H1 (cell line): ENCODE measurements around the gene MTFR1L. TPM values are rescaled to one million over a fixed set of nuclear protein-coding genes. Genes with fewer than 3 reads are reported as not detected.

ENCODE experiments used
- CTCF ChIA-PET: fragments of 300-600 bp; sonication (Branson Sonifier 250); formaldehyde crosslinking; loops from one replicate; lab custom pipeline; 2021; ENCODE audit not compliant: partially characterized antibody; lab: Charles Lee
- POLR2A ChIA-PET: fragments of 300-600 bp; sonication (Branson Sonifier 250); formaldehyde crosslinking; loops from one replicate; lab custom pipeline; 2021; ENCODE audit warnings: inconsistent platforms; ENCODE audit not compliant: partially characterized antibody; lab: Charles Lee
- DNase-seq, 2 experiments: peaks; one replicate each; pipeline versions ENCODE4 v3.0.0 to v3.0.0-alpha.2; 2010 to 2022; ENCODE audit warnings: low spot score in 2 of 2, low read depth in 1 of 2, mixed read lengths in 1 of 2
- FAIRE-seq: peaks from 2 replicates; lab custom pipeline; 2011; peaks lifted over from hg19 to GRCh38; lab: Jason Lieb, UNC
- H2AFZ ChIP-seq: 2 replicates; pipeline ENCODE4 v1.8.1; 2012; ENCODE audit warnings: low read length, inconsistent platforms
- H2AK5ac ChIP-seq: 2 replicates; pipeline ENCODE4 v1.6.1; 2013; ENCODE audit warnings: low read depth, low read length
- H2BK120ac ChIP-seq: replicated peaks from 2 replicates; pipeline ENCODE3; 2013; ENCODE audit warnings: low read depth, low read length, inconsistent platforms
- H2BK12ac ChIP-seq: 2 replicates; pipeline ENCODE4 v1.6.1; 2013; ENCODE audit warnings: low read depth, low read length
- H2BK15ac ChIP-seq: 2 replicates; pipeline ENCODE4 v1.6.1; 2013; ENCODE audit warnings: low read length
- H2BK20ac ChIP-seq: 2 replicates; pipeline ENCODE4 v1.6.1; 2013; ENCODE audit warnings: low read length
- H2BK5ac ChIP-seq: 2 replicates; pipeline ENCODE4 v1.6.1; 2013; ENCODE audit warnings: low read depth, low read length
- H3K14ac ChIP-seq: 2 replicates; pipeline ENCODE4 v1.6.1; 2013; ENCODE audit warnings: inconsistent platforms; ENCODE audit not compliant: insufficient read length
- H3K18ac ChIP-seq: 2 replicates; pipeline ENCODE4 v1.6.1; 2013; ENCODE audit warnings: low read length; ENCODE audit errors: extremely low read depth
- H3K23ac ChIP-seq: 2 replicates; pipeline ENCODE4 v1.6.1; 2013; ENCODE audit warnings: inconsistent platforms; ENCODE audit not compliant: insufficient read length
- H3K23me2 ChIP-seq: 2 replicates; pipeline ENCODE4 v1.6.1; 2013; ENCODE audit warnings: low read depth, low read length
- H3K27ac ChIP-seq: 2 replicates; pipeline ENCODE4 v1.6.1; 2011; ENCODE audit warnings: low read depth, low read length, inconsistent platforms
- H3K27me3 ChIP-seq, 4 experiments: replicated peaks in 1 of 4; 1 replicate in 1 of 4; 2 replicates in 3 of 4; pipeline versions ENCODE4 v1.6.1 to v1.8.1; 2011 to 2013; ENCODE audit warnings: low read length in 3 of 4, mild to moderate bottlenecking in 3 of 4, inconsistent platforms in 2 of 4, mixed read lengths in 2 of 4, moderate library complexity in 1 of 4; ENCODE audit not compliant: control insufficient read depth in 3 of 4, insufficient read depth in 3 of 4; ENCODE audit errors: extremely low read depth in 1 of 4
- H3K36me3 ChIP-seq, 4 experiments: 2 replicates each; pipeline versions ENCODE4 v1.6.1 to v1.8.1; 2011 to 2013; ENCODE audit warnings: mild to moderate bottlenecking in 4 of 4, low read length in 3 of 4, moderate library complexity in 2 of 4, control low read depth in 1 of 4, inconsistent platforms in 1 of 4; ENCODE audit not compliant: insufficient read depth in 4 of 4, control insufficient read depth in 2 of 4
- H3K4ac ChIP-seq: replicated peaks from 2 replicates; pipeline ENCODE3; 2013; ENCODE audit warnings: low read length, low read depth, mixed read lengths, inconsistent platforms; ENCODE audit not compliant: insufficient read length
- H3K4me1 ChIP-seq, 4 experiments: replicated peaks in 1 of 4; 1 replicate in 1 of 4; 2 replicates in 3 of 4; pipeline versions ENCODE4 v1.6.1 to v1.8.1; 2011 to 2013; ENCODE audit warnings: low read length in 3 of 4, inconsistent platforms in 2 of 4, mixed read lengths in 1 of 4; ENCODE audit not compliant: insufficient read depth in 4 of 4, control insufficient read depth in 3 of 4
- H3K4me2 ChIP-seq, 2 experiments: 2 replicates each; pipeline versions ENCODE4 v1.6.1 to v1.8.1; 2011 to 2013; ENCODE audit warnings: low read depth in 2 of 2, low read length in 2 of 2, control low read depth in 1 of 2, inconsistent platforms in 1 of 2, mild to moderate bottlenecking in 1 of 2; ENCODE audit not compliant: insufficient read depth in 1 of 2
- H3K4me3 ChIP-seq, 4 experiments: fragments of 200-600, 300-600 bp in 1 of 4; sonication (generic), shearing (Covaris generic), sonication (Bioruptor Twin) in 1 of 4; 2 replicates each; pipeline versions ENCODE4 v1.5.1 to v1.8.1; 2011 to 2016; ENCODE audit warnings: low read length in 4 of 4, low read depth in 3 of 4, control low read depth in 2 of 4, inconsistent platforms in 2 of 4, mild to moderate bottlenecking in 2 of 4, mixed read lengths in 1 of 4, moderate library complexity in 1 of 4; ENCODE audit not compliant: insufficient read depth in 2 of 4; ENCODE audit errors: extremely low read depth in 1 of 4
- H3K56ac ChIP-seq: replicated peaks from 2 replicates; pipeline ENCODE3; 2013; ENCODE audit warnings: low read depth, mild to moderate bottlenecking, mixed read lengths, low read length, inconsistent platforms; ENCODE audit not compliant: insufficient read length
- H3K79me1 ChIP-seq: 2 replicates; pipeline ENCODE4 v1.6.1; 2013; ENCODE audit warnings: low read depth, low read length, control low read depth
- H3K79me2 ChIP-seq, 2 experiments: 2 replicates each; pipeline versions ENCODE4 v1.6.1 to v1.8.1; 2012 to 2013; ENCODE audit warnings: low read length in 2 of 2, mild to moderate bottlenecking in 2 of 2, inconsistent platforms in 1 of 2; ENCODE audit not compliant: insufficient read depth in 2 of 2, control insufficient read depth in 1 of 2
- H3K9ac ChIP-seq, 4 experiments: replicated peaks in 1 of 4; 1 replicate in 1 of 4; 2 replicates in 3 of 4; pipeline versions ENCODE4 v1.6.1 to v1.8.1; 2011 to 2013; ENCODE audit warnings: low read depth in 3 of 4, low read length in 3 of 4, control low read depth in 2 of 4, mild to moderate bottlenecking in 2 of 4, moderate library complexity in 2 of 4, inconsistent platforms in 1 of 4; ENCODE audit errors: extremely low read depth in 1 of 4
- H3K9me3 ChIP-seq, 2 experiments: 2 replicates each; pipeline versions ENCODE4 v1.6.1 to v1.8.1; 2012 to 2013; ENCODE audit warnings: mild to moderate bottlenecking in 2 of 2, moderate library complexity in 2 of 2, control low read depth in 1 of 2, inconsistent platforms in 1 of 2, low read depth in 1 of 2, low read length in 1 of 2, mixed read lengths in 1 of 2; ENCODE audit not compliant: insufficient read depth in 2 of 2
- H4K20me1 ChIP-seq, 2 experiments: replicated peaks in 1 of 2; 2 replicates each; pipeline versions ENCODE3 to v1.8.1; 2011 to 2013; ENCODE audit warnings: inconsistent platforms in 2 of 2, low read length in 2 of 2, mild to moderate bottlenecking in 1 of 2; ENCODE audit not compliant: insufficient read depth in 2 of 2, control insufficient read depth in 1 of 2
- H4K5ac ChIP-seq: 2 replicates; pipeline ENCODE4 v1.6.1; 2013; ENCODE audit warnings: low read length, low read depth, mixed read lengths, inconsistent platforms; ENCODE audit not compliant: insufficient read length
- H4K8ac ChIP-seq: 2 replicates; pipeline ENCODE4 v1.8.0; 2013; ENCODE audit warnings: mild to moderate bottlenecking, moderate library complexity, low read length, inconsistent platforms; ENCODE audit not compliant: insufficient read depth; ENCODE audit errors: extremely low read depth
- H4K91ac ChIP-seq: replicated peaks from 2 replicates; pipeline ENCODE3; 2013; ENCODE audit warnings: low read length, mixed read lengths, inconsistent platforms; ENCODE audit not compliant: insufficient read length
- ASH2L ChIP-seq: fragments of 200-600, 300-600 bp; sonication (generic); IDR thresholded peaks from one replicate; pipeline ENCODE4 v1.7.1; 2017; ENCODE audit warnings: low read length
- BRCA1 ChIP-seq: IDR thresholded peaks from 2 replicates; pipeline ENCODE4 v1.6.1; 2012; ENCODE audit warnings: low read depth, low read length, improper control_type of control experiment
- CBX5 ChIP-seq: fragments of 300-800, 300-1000 bp; sonication (generic); IDR thresholded peaks from 2 replicates; pipeline ENCODE4 v1.7.1; 2016; ENCODE audit warnings: antibody characterized with exemption, low read length, low read depth
- CBX8 ChIP-seq: fragments of 300-800, 300-1000 bp; sonication (generic); IDR thresholded peaks from 2 replicates; pipeline ENCODE4 v1.7.1; 2016; ENCODE audit warnings: low read depth, low read length, borderline replicate concordance
- CHD1 ChIP-seq: IDR thresholded peaks from 2 replicates; pipeline ENCODE4 v1.6.1; 2012; ENCODE audit warnings: low read depth, low read length, improper control_type of control experiment
- GABPA ChIP-seq: IDR thresholded peaks from 2 replicates; pipeline ENCODE4 v1.6.1; 2011; ENCODE audit warnings: mild to moderate bottlenecking, low read length, moderate library complexity, borderline replicate concordance; ENCODE audit not compliant: insufficient read depth
- HDAC2 ChIP-seq, 2 experiments: fragments of 300-600 bp in 1 of 2; sonication (generic) in 1 of 2; IDR thresholded peaks; 2 replicates each; pipeline ENCODE4 v1.6.1; 2011 to 2012; ENCODE audit warnings: low read depth in 2 of 2, low read length in 2 of 2, mild to moderate bottlenecking in 2 of 2, moderate library complexity in 2 of 2, borderline replicate concordance in 1 of 2, inconsistent platforms in 1 of 2
- KDM5A ChIP-seq: fragments of 200-600 bp; IDR thresholded peaks from 2 replicates; pipeline ENCODE4 v1.7.1; 2012; ENCODE audit warnings: mild to moderate bottlenecking, low read length, inconsistent platforms, mixed read lengths
- RBBP5 ChIP-seq: IDR thresholded peaks from 2 replicates; pipeline ENCODE4 v1.7.1; 2012; ENCODE audit warnings: low read depth, mild to moderate bottlenecking, inconsistent platforms, low read length, moderate library complexity, borderline replicate concordance
- SP1 ChIP-seq: IDR thresholded peaks from 2 replicates; pipeline ENCODE4 v1.6.1; 2011; ENCODE audit warnings: low read depth, low read length
- SUZ12 ChIP-seq: fragments of 200-600 bp; sonication (generic); IDR thresholded peaks from 2 replicates; pipeline ENCODE4 v1.6.1; 2012; ENCODE audit warnings: mild to moderate bottlenecking, inconsistent platforms, low read length, moderate library complexity, mixed read lengths
- TCF12 ChIP-seq: IDR thresholded peaks from 2 replicates; pipeline ENCODE4 v1.6.1; 2011; ENCODE audit warnings: low read depth, mild to moderate bottlenecking, low read length
- ZNF274 ChIP-seq: IDR thresholded peaks from 2 replicates; pipeline ENCODE4 v1.7.0; 2012; ENCODE audit warnings: low read length, borderline replicate concordance; ENCODE audit errors: extremely low read depth
- WGBS, 2 experiments: shearing (Covaris generic) in 1 of 2; methylation state at CpG; one replicate each; pipeline versions ENCODE4 v1.1.6 to v1.1.7; 2013 to 2015; ENCODE audit warnings: low lambda C conversion rate in 2 of 2, mixed read lengths in 2 of 2, inconsistent platforms in 1 of 2, low coverage in 1 of 2, missing lambda C conversion rate in 1 of 2; ENCODE audit not compliant: insufficient replicate concordance in 2 of 2, insufficient coverage in 1 of 2, insufficient read length in 1 of 2; ENCODE audit errors: extremely low coverage in 1 of 2, missing lambda C conversion rate in 1 of 2; 5-methylcytosine and 5-hydroxymethylcytosine counted together
- polyA plus RNA-seq, 7 experiments: library from polyadenylated mRNA; depleted of rRNA in 3 of 7; stranded (reverse) in 5 of 7; unstranded in 2 of 7; fragments of >200 nt in 5 of 7; fragments of 200-250 nt in 2 of 7; gene quantifications; 1 replicate in 5 of 7; 2 replicates in 1 of 7; 4 replicates in 1 of 7; pipeline versions ENCODE4 v1.2.1 to v1.2.3, GENCODE V29; 2011 to 2013; ENCODE audit warnings: missing spikeins in 2 of 7, mixed read lengths in 2 of 7
- total RNA-seq: library from RNA; stranded (reverse); fragmentation: NEBNext Ultra II Directional; extraction: Animal tissue kit (Norgen Biotek cat#: 25700); gene quantifications from 2 replicates; pipeline ENCODE4 v1.2.1, GENCODE V29; 2021

MTFR1L gene
- total and polyA plus RNA-seq, 2 of the 8 experiments (the other 6 are each of a cell fraction or from before 2014, with no cell fraction given) = 20.8 to 23.1 TPM

DNA sequence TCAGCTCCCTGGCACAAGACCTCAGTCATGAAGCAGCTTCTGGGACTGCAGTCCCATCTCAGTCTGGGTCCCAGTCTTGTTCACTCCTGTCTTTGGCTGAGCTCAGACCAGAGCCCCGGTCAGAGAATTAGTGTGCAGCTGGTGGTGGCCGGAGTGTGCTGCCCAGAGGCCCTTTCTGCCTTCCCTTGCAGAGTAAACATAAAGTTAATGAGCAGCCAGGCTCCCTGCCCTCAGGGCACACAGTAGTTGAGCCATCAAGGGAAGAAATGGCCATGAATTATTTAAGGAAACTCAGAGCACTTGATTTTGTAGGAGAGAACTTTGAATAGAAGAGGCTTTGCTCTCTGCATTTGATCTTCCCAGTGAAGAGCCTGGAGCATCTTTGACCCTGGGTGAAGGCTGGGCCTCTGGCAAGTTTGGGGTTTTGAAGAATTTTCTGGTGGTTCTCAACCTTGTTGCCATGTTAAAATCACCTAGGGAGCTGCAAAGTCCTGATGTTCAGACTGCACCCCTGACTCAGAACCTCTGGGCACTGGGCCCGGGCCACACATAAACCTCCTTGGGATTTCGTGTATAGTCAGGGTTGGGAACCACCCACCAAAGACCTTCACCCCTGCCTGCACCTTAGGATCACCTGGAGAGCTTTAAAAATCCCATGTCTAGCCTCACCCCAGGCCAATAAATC lies 46.2 kb upstream of the MTFR1L start:
- no peaks in the 10 kb centered on the region for H3K79me1 ChIP-seq
- no peak overlapping the region for H3K23ac ChIP-seq
- H3K18ac ChIP-seq = no peak overlapping the region
- H4K5ac ChIP-seq = no peak overlapping the region
- H4K8ac ChIP-seq = no peak overlapping the region
- no peak overlapping the region for H2BK5ac ChIP-seq
- H3K36me3 ChIP-seq = no peaks in the 10 kb centered on the region
- H3K9ac ChIP-seq = no peak overlapping the region; a peak in 1 of 7 replicates
- H3K14ac ChIP-seq = no peak overlapping the region
- H2AFZ ChIP-seq = no peak overlapping the region
- no peak overlapping the region for H3K56ac ChIP-seq
- H3K4me2 ChIP-seq = no peak overlapping the region
- H2BK20ac ChIP-seq = no peak overlapping the region
- peaks cover 0 to 6% of the 10 kb centered on the region in 2 experiments for H4K20me1 ChIP-seq
- no peak overlapping the region for H3K27ac ChIP-seq
- CTCF ChIA-PET = interaction anchor here (1.1 to 1.2 kb wide), 2 partner anchors 14 to 15 kb away, joined by 3 to 4 read pairs; no protein-coding TSS in a partner anchor
- no peaks in the 10 kb centered on the region for H3K9me3 ChIP-seq
- FAIRE-seq (no peak), DNase-seq (no peak)
- H3K4ac ChIP-seq = no peak overlapping the region
- POLR2A ChIA-PET = interaction anchor here (1.0 kb wide), 1 partner anchor 48 kb away, joined by 3 read pairs; no protein-coding TSS in a partner anchor
- H2BK12ac ChIP-seq = no peak overlapping the region
- WGBS, 2 experiments = 92% methylated on average over 4 of the region's 4 CpGs; no CpG with 5 or more reads in 1 of the 2 experiments
- no peak overlapping the region for H2AK5ac ChIP-seq
- peaks cover 6% of the 10 kb centered on the region; the same call in 1 of the 2 replicates for H3K23me2 ChIP-seq
- H2BK15ac ChIP-seq = no peak overlapping the region; the same call in 1 of the 2 replicates
- no peak overlapping the region for H2BK120ac ChIP-seq
- no peaks in the 10 kb centered on the region for H3K79me2 ChIP-seq
- no peaks in the 10 kb centered on the region; a peak in 1 of 7 replicates for H3K27me3 ChIP-seq
- H3K4me3 ChIP-seq = no peak overlapping the region
- H4K91ac ChIP-seq = no peak overlapping the region
- peaks cover 0 to 13% (median 3%) of the 10 kb centered on the region in 4 experiments; a peak in 4 of 7 replicates for H3K4me1 ChIP-seq
- TF ChIP-seq SP1 (no peak), CHD1 (no peak), BRCA1 (no peak), TCF12 (no peak), GABPA (no peak), CBX5 (no peak), ASH2L (no peak), ZNF274 (no peak), KDM5A (no peak), CBX8 (no peak), SUZ12 (no peak), HDAC2 (IDR thresholded peaks at IDR 0.05; ENCODE audit: borderline replicate concordance in 1 of 2, low read depth in 2 of 2, low read length in 2 of 2) (no peak), RBBP5 (no peak)
